Activated B cell treated with CpG ODN at 0.5 μM for 24 hours (primary cell): ENCODE measurements around the gene KCTD5. TPM values are rescaled to one million over a fixed set of nuclear protein-coding genes. Genes with fewer than 3 reads are reported as not detected.

Experiments used
- ATAC-seq: fragments of 200-7000 bp; cut with Tn5 transposase; one replicate; pipeline ENCODE4 v1.10.0; 2021; ENCODE audit warnings: low read depth, mild to moderate bottlenecking, moderate library complexity
- CTCF ChIA-PET: fragments of 350-600 bp; sonication (Branson Sonifier 250); formaldehyde crosslinking; loops from one replicate; lab custom pipeline; 2021; ENCODE audit warnings: antibody characterized with exemption; lab: Charles Lee
- POLR2A ChIA-PET: fragments of 350-600 bp; sonication (Branson Sonifier 250); formaldehyde crosslinking; loops from one replicate; lab custom pipeline; 2021; ENCODE audit warnings: antibody characterized with exemption; lab: Charles Lee
- DNase-seq: peaks from one replicate; pipeline ENCODE4 v3.0.0; 2022
- H3K27ac Mint-ChIP-seq: one replicate; pipeline ENCODE4 v1.8.0; 2020; ENCODE audit warnings: mixed read lengths
- H3K27me3 Mint-ChIP-seq: one replicate; pipeline ENCODE4 v1.8.0; 2021; ENCODE audit warnings: mixed read lengths
- H3K36me3 Mint-ChIP-seq: one replicate; pipeline ENCODE4 v1.8.0; 2021; ENCODE audit warnings: low read depth, mixed read lengths
- H3K4me1 Mint-ChIP-seq: one replicate; pipeline ENCODE4 v1.8.0; 2021; ENCODE audit warnings: mixed read lengths
- H3K4me3 Mint-ChIP-seq: one replicate; pipeline ENCODE4 v1.8.0; 2020; ENCODE audit warnings: mild to moderate bottlenecking, mixed read lengths
- H3K9me3 Mint-ChIP-seq: one replicate; pipeline ENCODE4 v1.8.0; 2020; ENCODE audit warnings: mixed read lengths
- CTCF ChIP-seq: fragments of 200-600 bp; IDR thresholded peaks from one replicate; pipeline ENCODE4 v1.8.0; 2022; ENCODE audit warnings: antibody characterized with exemption, mild to moderate bottlenecking
- intact Hi-C: fragments of 100-400 bp; cut with micrococcal nuclease; formaldehyde crosslinking; loops from one replicate; pipeline ENCODE4 v1.15.1; 2024
- total RNA-seq: library from RNA; stranded (reverse); gene quantifications from 2 replicates; pipeline ENCODE4 v1.2.3, GENCODE V29; 2022

Gene KCTD5
- total RNA-seq, 1 donor from 2014 or later, result 30.3 TPM

GRCh38 chr16:2707368-2708289, 25.3 kb downstream of the KCTD5 start:
- H3K9me3 Mint-ChIP-seq, result no peaks in the 10 kb centered on the region
- TF ChIP-seq CTCF, result no peak
- no peaks in the 10 kb centered on the region for H3K27me3 Mint-ChIP-seq
- H3K36me3 Mint-ChIP-seq, result peaks cover 27% of the 10 kb centered on the region
- H3K27ac Mint-ChIP-seq, result no peak overlapping the region
- H3K4me3 Mint-ChIP-seq, result no peak overlapping the region
- no peaks in the 10 kb centered on the region for H3K4me1 Mint-ChIP-seq
- ChIA-PET POLR2A (no interaction called here), CTCF (no interaction called here)
- no peak for ATAC-seq
- intact Hi-C loops, result no loop called here
- no peak for DNase-seq

- H3K36me3 Mint-ChIP-seq, result peaks cover 27% of the 10 kb centered on the region
- no peak overlapping the region for H3K27ac Mint-ChIP-seq
- CTCF ChIA-PET, result no interaction called here
- POLR2A ChIA-PET, result no interaction called here
- no peaks in the 10 kb centered on the region for H3K4me1 Mint-ChIP-seq
- H3K27me3 Mint-ChIP-seq, result no peaks in the 10 kb centered on the region
- H3K4me3 Mint-ChIP-seq, result no peak overlapping the region
- no peaks in the 10 kb centered on the region for H3K9me3 Mint-ChIP-seq
- intact Hi-C loops, result no loop called here
- no peak for TF ChIP-seq CTCF
- no peak for DNase-seq
- ATAC-seq, result no peak
Observed at GRCh38 chr16:2708290-2708639, 25.9 kb downstream of the KCTD5 start.

- intact Hi-C loops, result no loop called here
- Mint-ChIP-seq H3K9me3 (no peaks in the 10 kb centered on the region), H3K27ac (no peak overlapping the region), H3K27me3 (no peaks in the 10 kb centered on the region), H3K4me3 (no peak overlapping the region), H3K4me1 (no peaks in the 10 kb centered on the region), H3K36me3 (peaks cover 22% of the 10 kb centered on the region)
- no peak for DNase-seq
- POLR2A ChIA-PET, result no interaction called here
- TF ChIP-seq CTCF, result no peak
- CTCF ChIA-PET, result no interaction called here
- no peak for ATAC-seq
Observed at GRCh38 chr16:2708955-2709587, 26.7 kb downstream of the KCTD5 start.

GRCh38 chr16:2709588-2709984, 27.3 kb downstream of the KCTD5 start:
- TF ChIP-seq CTCF, result no peak
- no peak for DNase-seq
- H3K4me3 Mint-ChIP-seq, result no peak overlapping the region
- H3K36me3 Mint-ChIP-seq, result peaks cover 22% of the 10 kb centered on the region
- CTCF ChIA-PET, result no interaction called here
- H3K4me1 Mint-ChIP-seq, result no peaks in the 10 kb centered on the region
- intact Hi-C loops, result no loop called here
- H3K9me3 Mint-ChIP-seq, result no peaks in the 10 kb centered on the region
- no peak for ATAC-seq
- no peak overlapping the region for H3K27ac Mint-ChIP-seq
- POLR2A ChIA-PET, result no interaction called here
- H3K27me3 Mint-ChIP-seq, result no peaks in the 10 kb centered on the region

DNA sequence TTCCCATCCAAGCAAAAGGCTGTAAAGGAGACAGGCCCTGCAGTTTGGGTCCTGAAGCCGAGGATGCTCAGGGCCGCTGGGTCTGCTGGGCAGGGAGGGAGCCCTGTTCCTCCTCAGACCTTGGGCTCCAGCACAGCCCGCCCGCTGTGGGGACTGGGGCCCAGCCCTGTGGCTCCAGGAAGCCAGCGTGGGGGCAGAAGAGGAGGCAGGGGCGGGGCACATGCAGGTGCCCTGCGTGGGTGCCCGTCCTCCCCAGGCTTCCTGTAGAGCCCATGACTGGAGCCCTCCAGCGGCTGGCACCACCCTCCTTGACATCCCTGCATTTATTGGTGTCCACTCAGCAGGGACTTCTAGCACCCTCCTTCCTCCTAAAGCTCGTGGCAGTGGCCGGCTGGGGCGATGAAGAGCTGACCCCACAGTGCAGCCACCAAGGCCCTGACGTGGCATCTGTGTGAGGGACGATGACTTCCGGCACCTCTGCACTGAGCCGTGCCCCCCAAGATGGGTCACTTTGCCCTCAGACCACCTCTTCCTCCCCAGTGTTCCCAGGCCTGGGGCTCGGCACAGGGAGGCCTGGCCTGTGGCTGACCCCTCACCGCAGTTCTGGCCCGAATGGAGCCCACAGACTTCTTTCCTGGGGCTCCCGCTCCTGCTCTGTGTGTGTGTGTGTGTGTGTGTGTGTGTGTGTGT, 27.8 kb downstream of the KCTD5 start:
- ChIA-PET POLR2A (no interaction called here), CTCF (no interaction called here)
- Mint-ChIP-seq H3K36me3 (peaks cover 19% of the 10 kb centered on the region), H3K4me3 (no peak overlapping the region), H3K9me3 (no peaks in the 10 kb centered on the region), H3K4me1 (peaks cover 2% of the 10 kb centered on the region), H3K27ac (no peak overlapping the region), H3K27me3 (peaks cover 2% of the 10 kb centered on the region)
- intact Hi-C loops, result no loop called here
- no peak for ATAC-seq
- no peak for DNase-seq
- TF ChIP-seq CTCF, result no peak
